ENCODE results near the gene AGAP1. TPM values are rescaled to one million over a fixed set of nuclear protein-coding genes. Genes with fewer than 3 reads are reported as not detected.

AGAP1 gene
- total RNA-seq, 1 donor = 12.3 TPM

DNA sequence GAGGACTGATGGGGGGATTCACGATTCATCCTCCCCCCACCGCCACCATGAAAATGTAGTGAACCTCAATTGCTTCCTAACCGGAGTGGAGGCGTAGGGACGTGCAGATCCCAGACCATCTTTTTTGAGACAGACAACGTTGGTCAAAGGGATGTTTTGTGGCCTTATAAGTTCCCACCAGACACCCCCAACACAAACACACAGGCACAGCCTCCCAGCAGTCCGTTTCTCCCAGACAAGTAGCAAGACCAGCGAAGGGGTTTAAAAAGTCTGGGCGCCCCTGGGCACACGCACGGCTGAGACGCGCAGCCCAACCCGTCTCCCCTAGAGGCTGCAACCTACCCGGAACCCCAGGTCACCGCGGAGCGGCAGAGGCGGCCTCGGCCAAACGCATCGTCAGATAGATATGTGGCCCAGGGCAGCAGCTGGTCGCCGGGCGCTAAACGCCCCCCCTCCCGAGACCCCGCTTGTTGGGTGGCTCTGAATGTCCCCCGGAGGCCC lies 673.0 kb downstream of the AGAP1 start:
- H3K4me3 ChIP-seq (ENCODE audit: low read depth, low read length) = no peak overlapping the region
- DNase-seq (ENCODE audit: low read depth) = no peak
- TF ChIP-seq, protein P1, sequence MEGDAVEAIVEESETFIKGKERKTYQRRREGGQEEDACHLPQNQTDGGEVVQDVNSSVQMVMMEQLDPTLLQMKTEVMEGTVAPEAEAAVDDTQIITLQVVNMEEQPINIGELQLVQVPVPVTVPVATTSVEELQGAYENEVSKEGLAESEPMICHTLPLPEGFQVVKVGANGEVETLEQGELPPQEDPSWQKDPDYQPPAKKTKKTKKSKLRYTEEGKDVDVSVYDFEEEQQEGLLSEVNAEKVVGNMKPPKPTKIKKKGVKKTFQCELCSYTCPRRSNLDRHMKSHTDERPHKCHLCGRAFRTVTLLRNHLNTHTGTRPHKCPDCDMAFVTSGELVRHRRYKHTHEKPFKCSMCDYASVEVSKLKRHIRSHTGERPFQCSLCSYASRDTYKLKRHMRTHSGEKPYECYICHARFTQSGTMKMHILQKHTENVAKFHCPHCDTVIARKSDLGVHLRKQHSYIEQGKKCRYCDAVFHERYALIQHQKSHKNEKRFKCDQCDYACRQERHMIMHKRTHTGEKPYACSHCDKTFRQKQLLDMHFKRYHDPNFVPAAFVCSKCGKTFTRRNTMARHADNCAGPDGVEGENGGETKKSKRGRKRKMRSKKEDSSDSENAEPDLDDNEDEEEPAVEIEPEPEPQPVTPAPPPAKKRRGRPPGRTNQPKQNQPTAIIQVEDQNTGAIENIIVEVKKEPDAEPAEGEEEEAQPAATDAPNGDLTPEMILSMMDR (IDR thresholded peaks at IDR 0.05; ENCODE audit: insufficient read depth, low read length) = no peak

DNA sequence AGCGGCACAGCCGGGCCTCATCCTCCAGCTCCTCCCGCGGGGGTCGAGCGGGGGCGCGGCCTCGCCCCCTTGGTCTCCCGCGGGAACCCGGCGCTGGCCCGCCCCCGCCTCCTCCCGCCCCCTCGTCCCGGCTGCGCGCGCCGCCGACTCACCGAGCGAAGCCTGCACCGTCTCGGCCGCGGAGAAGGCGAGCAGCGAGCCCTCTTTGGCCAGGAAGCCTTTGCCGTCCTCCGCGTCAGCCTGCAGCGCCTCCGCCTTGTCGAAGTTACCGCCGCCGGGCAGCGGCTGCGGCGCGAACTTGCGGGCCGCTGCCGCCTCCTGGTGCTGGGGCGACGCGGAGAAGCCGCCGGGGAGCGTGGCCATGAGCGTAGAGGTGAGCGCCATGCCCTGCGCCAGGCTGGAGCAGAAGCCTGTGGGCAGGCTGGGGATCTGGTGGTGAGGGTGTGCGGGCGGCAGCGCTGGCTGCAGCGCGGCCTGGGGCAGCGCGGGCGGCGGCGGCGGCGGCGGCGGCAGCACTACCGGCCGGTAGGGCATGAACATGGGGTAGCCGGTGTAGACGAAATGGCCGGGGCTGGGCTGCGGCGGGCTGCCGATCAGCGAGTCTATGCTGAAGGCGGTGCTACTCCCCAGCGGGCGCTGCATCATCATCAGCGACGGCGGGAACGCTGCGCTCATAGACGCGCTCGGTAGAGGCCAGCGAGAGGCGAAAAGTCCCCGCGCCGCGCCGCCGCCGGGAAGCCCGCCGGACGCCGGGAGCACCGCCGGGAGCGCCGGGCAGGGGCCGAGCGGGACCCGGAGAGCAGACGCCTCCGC lies 673.7 kb downstream of the AGAP1 start:
- peak overlapping the region; percentile 37 for H3K4me3 ChIP-seq (ENCODE audit: low read depth, low read length)
- DNase-seq (ENCODE audit: low read depth) = no peak
- TF ChIP-seq, protein P1 (IDR thresholded peaks at IDR 0.05; ENCODE audit: insufficient read depth, low read length) = no peak

GRCh38 chr2:236168110-236169080 lies 674.6 kb downstream of the AGAP1 start, which contains the start of gene GBX2:
GBX2 (minus strand) TSS chr2:236168386; CDS start chr2:236167971, 415 bp downstream.
- DNase-seq (ENCODE audit: low read depth) = no peak

DNA sequence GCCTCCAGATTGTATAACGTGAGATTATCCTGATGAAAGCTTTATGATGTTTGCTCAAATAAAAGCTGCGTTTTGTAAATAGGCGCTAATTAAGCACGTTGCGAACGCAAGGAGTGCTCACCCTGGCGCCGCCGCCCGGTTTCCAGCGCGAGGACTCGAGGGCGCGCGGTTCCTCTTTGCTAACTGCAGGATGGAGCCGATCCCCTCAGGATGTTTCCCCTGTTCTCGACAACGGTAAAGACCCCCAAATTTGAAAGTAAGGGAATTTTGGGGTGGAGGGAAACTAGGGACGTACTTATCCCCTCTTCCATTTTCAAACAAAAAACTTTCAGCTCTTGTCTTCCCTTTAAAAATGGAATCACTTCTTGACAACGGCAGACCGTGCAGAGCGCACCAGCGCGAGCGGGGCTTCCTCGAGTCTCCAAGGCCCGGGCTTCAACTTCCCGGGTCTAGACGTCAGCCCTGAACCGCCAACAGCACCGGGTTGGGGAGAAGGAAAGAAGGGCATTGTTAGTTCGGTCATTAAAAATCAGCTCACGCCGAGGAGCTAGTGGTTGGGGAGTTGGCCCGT lies 675.4 kb downstream of the AGAP1 start:
- TF ChIP-seq, protein P1 (IDR thresholded peaks at IDR 0.05; ENCODE audit: insufficient read depth, low read length) = no peak
- no peak overlapping the region for H3K4me3 ChIP-seq (ENCODE audit: low read depth, low read length)
- no peak for DNase-seq (ENCODE audit: low read depth)

More at GRCh38 chr2:236168110-236169080, 674.6 kb downstream of the AGAP1 start, which contains the start of gene GBX2:
- peak within 1 kb of the TSS; percentile 37 for H3K4me3 ChIP-seq (ENCODE audit: low read depth, low read length)
- TF ChIP-seq, protein P1 (IDR thresholded peaks at IDR 0.05; ENCODE audit: insufficient read depth, low read length) = no peak

- DNase-seq (ENCODE audit: low read depth) = no peak
- TF ChIP-seq, protein P1 (IDR thresholded peaks at IDR 0.05; ENCODE audit: insufficient read depth, low read length) = no peak
Observed at GRCh38 chr2:236169741-236170589, 676.1 kb downstream of the AGAP1 start.

More at GRCh38 chr2:236169741-236170589, 676.1 kb downstream of the AGAP1 start:
- H3K4me3 ChIP-seq (ENCODE audit: low read depth, low read length) = no peak overlapping the region
